ENCODE results near the gene KCNQ4. TPM values are rescaled to one million over a fixed set of nuclear protein-coding genes. Genes with fewer than 3 reads are reported as not detected.

The KCNQ4 gene
- total and polyA plus RNA-seq, 10 of the 15 experiments (the other 5 are each of a cell fraction or from before 2014, with no cell fraction given), result 0.04 to 0.18 (median 0.08) TPM; not detected in 2

GRCh38 chr1:40825996-40826395 is 42.4 kb downstream of the KCNQ4 start:
- WGBS (ENCODE audit: insufficient coverage, insufficient replicate concordance, low lambda C conversion rate, missing lambda C conversion rate), result 0% methylated on average over 5 of the region's 5 CpGs
- ChIA-PET CTCF (interaction anchor here (2.1 kb wide), 1 partner anchor 51 kb away, joined by 11 read pairs; no protein-coding TSS in a partner anchor), RAD21 (ENCODE audit: unreplicated experiment) (no interaction called here), SMC1A (ENCODE audit: uncharacterized antibody, unreplicated experiment) (no interaction called here), POLR2A (no interaction called here)
- H3K27ac ChIP-seq (ENCODE audit: control insufficient read depth, insufficient read depth), result no peak overlapping the region
- H3K9ac ChIP-seq (ENCODE audit: control insufficient read depth, insufficient read depth, low read length), result no peak overlapping the region
- H3K9me3 ChIP-seq (replicated peaks; ENCODE audit: control insufficient read depth, insufficient read depth, low read length), result no peaks in the 10 kb centered on the region
- BruUV-seq (replicated peaks), result no TSS peak
- H3K79me2 ChIP-seq (ENCODE audit: control insufficient read depth, insufficient read depth, low read length), result no peaks in the 10 kb centered on the region
- H2AFZ ChIP-seq (ENCODE audit: control insufficient read depth, low read depth, low read length), result 0 out of 2 replicates have a peak overlapping the region, but pooled peaks have one; percentile 26
- in situ Hi-C loops (cut with MboI) (no loop called here), intact Hi-C loops (cut with micrococcal nuclease; ENCODE audit: unreplicated experiment) (no loop called here)
- TF ChIP-seq IRF5 (IDR thresholded peaks at IDR 0.05; ENCODE audit: borderline replicate concordance) (no peak), TCF7 (IDR thresholded peaks at IDR 0.05; ENCODE audit: borderline replicate concordance) (no peak), SRF (IDR thresholded peaks at IDR 0.05; ENCODE audit: low read depth in 2 of 2, low read length in 2 of 2) (no peak), PML (IDR thresholded peaks at IDR 0.05; ENCODE audit: low read length) (no peak), E2F4 (IDR thresholded peaks at IDR 0.05; ENCODE audit: low read depth, low read length) (no peak), RAD51 (IDR thresholded peaks at IDR 0.05) (no peak), NFYB (IDR thresholded peaks at IDR 0.05; ENCODE audit: insufficient read depth, low read depth, low read length) (no peak), EZH2 (IDR thresholded peaks at IDR 0.05; ENCODE audit: borderline replicate concordance, control insufficient read depth, low read depth, low read length) (no peak), WRNIP1 (IDR thresholded peaks at IDR 0.05; ENCODE audit: borderline replicate concordance, low read depth, low read length) (no peak), CEBPZ (IDR thresholded peaks at IDR 0.05; ENCODE audit: low read depth, low read length) (no peak)
- H3K4me1 ChIP-seq (ENCODE audit: control insufficient read depth, insufficient read depth, low read length), result peaks cover 13% of the 10 kb centered on the region
- H4K20me1 ChIP-seq (ENCODE audit: control insufficient read depth, insufficient read depth), result no peaks in the 10 kb centered on the region
- no peaks in the 10 kb centered on the region for H3K36me3 ChIP-seq (ENCODE audit: control insufficient read depth in 2 of 2, insufficient read depth in 2 of 2, low read length in 1 of 2)
- ATAC-seq (peak; percentile 28), DNase-seq (ENCODE audit: low read depth, low spot score) (no peak), FAIRE-seq (no peak)
- no peaks in the 10 kb centered on the region for H3K27me3 ChIP-seq (replicated peaks in 1 of 2; ENCODE audit: control insufficient read depth in 2 of 2, insufficient read depth in 2 of 2, low read length in 1 of 2)
- H3K4me2 ChIP-seq (ENCODE audit: control insufficient read depth, insufficient read depth), result no peak overlapping the region
- no peak overlapping the region for H3K4me3 ChIP-seq

Measured in GM12878 (cell line).